ENCODE measurements around the gene SMIM8.
"Not testable (repeated sequence)": the region's sequence is repeated elsewhere in the genome, so short reads cannot be mapped to it uniquely, and the experiment has no call there.

Gene SMIM8

GRCh38 chr6:87322304-87323212 lies at the start of gene SMIM8:
Gene SMIM8, plus strand, starts transcription at chr6:87322588. Its CDS starts 14,444 bp downstream, at chr6:87337032.
- DNase-seq = peak; percentile 84

GRCh38 chr6:87274660-87275274 lies 47.6 kb upstream of the SMIM8 start:
- DNase-seq = no peak

- no peak for DNase-seq
These were observed 45.8 kb upstream of the SMIM8 start for GRCh38 chr6:87276624-87277023.

GRCh38 chr6:87277123-87277522 lies 45.3 kb upstream of the SMIM8 start:
- peak; percentile 26 for DNase-seq

- DNase-seq = no peak
These were observed 43.2 kb upstream of the SMIM8 start for GRCh38 chr6:87279196-87279595.

GRCh38 chr6:87281426-87281825 lies 41.0 kb upstream of the SMIM8 start:
- no peak for DNase-seq

- DNase-seq = no peak
These were observed 39.6 kb upstream of the SMIM8 start for GRCh38 chr6:87282743-87283142.

- DNase-seq = no peak
These were observed 38.9 kb upstream of the SMIM8 start for GRCh38 chr6:87283461-87283860.

- no peak for DNase-seq
These were observed 35.1 kb upstream of the SMIM8 start for GRCh38 chr6:87287251-87287650.

GRCh38 chr6:87289571-87289970 lies 32.8 kb upstream of the SMIM8 start:
- no peak for DNase-seq

GRCh38 chr6:87291883-87292282 lies 30.5 kb upstream of the SMIM8 start:
- peak; percentile 44 for DNase-seq

- DNase-seq = no peak
These were observed 28.9 kb upstream of the SMIM8 start for GRCh38 chr6:87293526-87293925.

- DNase-seq = no peak
These were observed 25.3 kb upstream of the SMIM8 start for GRCh38 chr6:87297119-87297518.

- DNase-seq = not testable (repeated sequence)
These were observed 21.1 kb upstream of the SMIM8 start for GRCh38 chr6:87301277-87301676.

GRCh38 chr6:87308970-87309369 lies 13.4 kb upstream of the SMIM8 start:
- no peak for DNase-seq

GRCh38 chr6:87312860-87313259 lies 9.5 kb upstream of the SMIM8 start:
- DNase-seq = no peak

- DNase-seq = no peak
These were observed 7.3 kb upstream of the SMIM8 start for GRCh38 chr6:87315071-87315470.

GRCh38 chr6:87319271-87319987 lies 3.0 kb upstream of the SMIM8 start:
- DNase-seq = no peak

GRCh38 chr6:87323880-87324279 lies 1.5 kb downstream of the SMIM8 start:
- not testable (repeated sequence) for DNase-seq

GRCh38 chr6:87330961-87331360 lies 8.6 kb downstream of the SMIM8 start:
- DNase-seq = no peak

GRCh38 chr6:87333033-87333432 lies 10.6 kb downstream of the SMIM8 start:
- no peak for DNase-seq

- DNase-seq = no peak
These were observed 11.3 kb downstream of the SMIM8 start for GRCh38 chr6:87333591-87334181.

GRCh38 chr6:87334683-87335082 lies 12.3 kb downstream of the SMIM8 start:
- no peak for DNase-seq
